Esophagus muscularis mucosa (tissue), 4 donors: ENCODE measurements around the gene CRX. TPM values are rescaled to one million over a fixed set of nuclear protein-coding genes. Genes with fewer than 3 reads are reported as not detected.

ENCODE experiments used
- DNase-seq: peaks from one replicate; pipeline ENCODE4 v3.0.0-alpha.2; 2017; ENCODE audit errors: extremely low spot score
- H3K27ac ChIP-seq, 4 donors: fragments of 200-600 bp; sonication (generic); replicated peaks in 1 of 4; 1 replicate in 3 of 4; 2 replicates in 1 of 4; pipeline ENCODE4 v1.5.1; 2016 to 2019; ENCODE audit warnings: mild to moderate bottlenecking in 1 of 4
- H3K27me3 ChIP-seq, 4 donors: fragments of 200-600 bp; sonication (generic); one replicate each; pipeline versions ENCODE4 v1.5.1 to v1.6.0; 2016 to 2019
- H3K36me3 ChIP-seq, 4 donors: fragments of 200-600 bp; sonication (generic); one replicate each; pipeline ENCODE4 v1.5.1; 2016 to 2019
- H3K4me1 ChIP-seq, 4 donors: fragments of 200-600 bp; sonication (generic); one replicate each; pipeline ENCODE4 v1.5.1; 2016 to 2019
- H3K4me3 ChIP-seq, 4 donors: fragments of 200-600 bp; sonication (generic); 1 replicate in 2 of 4; 2 replicates in 2 of 4; pipeline ENCODE4 v1.5.1; 2016 to 2019; ENCODE audit warnings: mild to moderate bottlenecking in 4 of 4, moderate library complexity in 1 of 4
- H3K9me3 ChIP-seq, 4 donors: fragments of 200-600 bp; sonication (generic); 1 replicate in 3 of 4; 2 replicates in 1 of 4; pipeline ENCODE4 v1.5.1; 2016 to 2019
- CTCF ChIP-seq, 3 experiments: fragments of 200-600 bp in 2 of 3; fragments of 450-650 bp in 1 of 3; sonication (generic) in 2 of 3; IDR thresholded peaks; one replicate each; pipeline ENCODE4 v1.5.1; 2017 to 2019; ENCODE audit warnings: antibody characterized with exemption in 3 of 3, mild to moderate bottlenecking in 2 of 3, moderate library complexity in 1 of 3
- EP300 ChIP-seq: sonication (generic); formaldehyde crosslinking; IDR thresholded peaks from one replicate; pipeline ENCODE4 v1.6.1; 2017; ENCODE audit warnings: antibody characterized with exemption
- POLR2A ChIP-seq: fragments of 450-650 bp; IDR thresholded peaks from one replicate; pipeline ENCODE4 v1.6.1; 2017; ENCODE audit warnings: antibody characterized with exemption, moderate library complexity, mild to moderate bottlenecking, low read depth
- POLR2AphosphoS5 ChIP-seq, 2 donors: sonication (generic); formaldehyde crosslinking; IDR thresholded peaks; one replicate each; pipeline ENCODE4 v1.6.1; 2017; ENCODE audit warnings: antibody characterized with exemption in 2 of 2
- WGBS: methylation state at CpG from one replicate; pipeline ENCODE4 v1.1.5; 2018; 5-methylcytosine and 5-hydroxymethylcytosine counted together
- intact Hi-C: fragments of 100-400 bp; cut with DNase I; formaldehyde crosslinking; loops from one replicate; pipeline ENCODE4 v1.15.1; 2023
- small RNA-seq, 3 donors: library from RNA; depleted of rRNA; stranded (forward); fragments of <200 nt; gene quantifications; one replicate each; pipeline ENCODE3, GENCODE V24; 2016
- total RNA-seq, 4 donors: library from RNA; depleted of rRNA; stranded (reverse); fragments of >200 nt; gene quantifications; one replicate each; pipeline versions ENCODE4 v1.1.0 to v1.2.1, GENCODE V29; 2016

Gene CRX
- total RNA-seq, 4 donors from 2014 or later, result not detected

DNA sequence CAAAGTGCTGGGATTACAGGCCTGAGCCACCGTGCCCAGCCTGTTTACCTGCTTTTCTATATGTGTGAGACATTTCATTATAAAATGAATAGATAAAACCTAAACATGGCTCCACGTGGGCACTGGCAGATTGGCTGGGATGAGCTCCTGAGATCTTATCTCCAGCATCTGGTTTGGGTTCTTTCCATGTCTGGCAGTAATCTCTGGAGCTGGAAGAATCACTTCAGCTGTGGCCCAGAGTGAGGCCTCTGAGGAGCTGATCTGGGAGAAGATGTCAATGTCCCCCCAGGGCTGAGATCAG lies 69.8 kb downstream of the CRX start:
- DNase-seq, result no peak
- Histone ChIP-seq H3K9me3 (peaks cover 0 to 11% (median 6%) of the 10 kb centered on the region in 4 donors), H3K36me3 (no peaks in the 10 kb centered on the region), H3K27me3 (peaks cover 0 to 4% (median 0%) of the 10 kb centered on the region in 4 donors), H3K4me3 (no peak overlapping the region), H3K4me1 (no peaks in the 10 kb centered on the region), H3K27ac (no peak overlapping the region)
- 65% methylated on average over 2 of the region's 2 CpGs for WGBS
- TF ChIP-seq POLR2A (no peak), POLR2AphosphoS5 (IDR thresholded peaks at IDR 0.05) (no peak), CTCF (IDR thresholded peaks at IDR 0.05) (no peak), EP300 (no peak)
- intact Hi-C loops, result no loop called here

- DNase-seq, result no peak
- H3K27ac ChIP-seq, result no peak overlapping the region
- H3K9me3 ChIP-seq, result peaks cover 0 to 14% (median 8%) of the 10 kb centered on the region in 4 donors
- no peaks in the 10 kb centered on the region for H3K36me3 ChIP-seq
- H3K27me3 ChIP-seq, result peaks cover 0 to 4% (median 0%) of the 10 kb centered on the region in 4 donors
- H3K4me3 ChIP-seq, result no peak overlapping the region
- H3K4me1 ChIP-seq, result no peaks in the 10 kb centered on the region
- no peak for TF ChIP-seq CTCF (IDR thresholded peaks at IDR 0.05)
- TF ChIP-seq EP300, result no peak
- TF ChIP-seq POLR2A, result no peak
- TF ChIP-seq POLR2AphosphoS5 (IDR thresholded peaks at IDR 0.05), result no peak
- WGBS, result 59% methylated on average over 7 of the region's 7 CpGs
- intact Hi-C loops, result no loop called here
These were observed 70.4 kb downstream of the CRX start for GRCh38 chr19:47891923-47892666.

Small RNAs within 50 kb of the gene (small RNA-seq; reads per million reads assigned to genes)
- gene AC008745.1, result 0 reads per million in 3 donors

Other genes with a start within 250 kb of the CRX start
- under 1 TPM in 3 of 4 donors, not detected in 1; 0.17 to 0.23 (median 0.19) TPM for gene ZNF541, start 248.8 kb upstream of the CRX start, total RNA-seq
- gene BICRA, start 212.8 kb upstream of the CRX start, total RNA-seq, result 10 to 100 TPM; 10.9 to 15.0 (median 13.8) TPM
- 100 to 1,000 TPM; 154 to 444 (median 250) TPM for gene EHD2, start 108.5 kb upstream of the CRX start, total RNA-seq
- 100 to 1,000 TPM; 350 to 500 (median 454) TPM for gene NOP53, start 76.4 kb upstream of the CRX start, total RNA-seq
- 1,000 to 10,000 TPM; 1,363 to 1,667 (median 1,434) TPM for gene SELENOW, start 43.2 kb upstream of the CRX start, total RNA-seq
- gene TPRX1, start 17.4 kb upstream of the CRX start, total RNA-seq, result not detected
- gene TPRX2, start 37.3 kb downstream of the CRX start, total RNA-seq, result not detected
- gene SULT2A1, start 64.4 kb downstream of the CRX start, total RNA-seq, result not detected
- not detected for gene BSPH1, start 170.2 kb downstream of the CRX start, total RNA-seq
- not detected for gene ELSPBP1, start 172.7 kb downstream of the CRX start, total RNA-seq
- gene CABP5, start 222.1 kb downstream of the CRX start, total RNA-seq, result not detected